B cell (primary cell): Measurements from ENCODE around the gene PARD3. TPM values are rescaled to one million over a fixed set of nuclear protein-coding genes. Genes with fewer than 3 reads are reported as not detected.

Experiments
- ATAC-seq: fragments of 200-7000 bp; cut with Tn5 transposase; one replicate; pipeline ENCODE4 v1.10.0; 2021; ENCODE audit warnings: low read depth, mild to moderate bottlenecking, moderate number of reproducible peaks, moderate library complexity
- CTCF ChIA-PET: fragments of 350-600 bp; sonication (Branson Sonifier 250); formaldehyde crosslinking; loops from one replicate; lab custom pipeline; 2021; ENCODE audit warnings: antibody characterized with exemption, inconsistent platforms; lab: Charles Lee
- POLR2A ChIA-PET: fragments of 350-600 bp; sonication (Branson Sonifier 250); formaldehyde crosslinking; loops from one replicate; lab custom pipeline; 2021; ENCODE audit warnings: antibody characterized with exemption; lab: Charles Lee
- DNase-seq: peaks from one replicate; pipeline ENCODE4 v3.0.0; 2013
- H2AFZ ChIP-seq: 2 replicates; pipeline ENCODE4 v1.6.1; 2012; ENCODE audit warnings: mild to moderate bottlenecking, low read depth, low read length; ENCODE audit not compliant: insufficient read depth, poor library complexity, severe bottlenecking
- H3K27ac ChIP-seq, 2 donors: 1 replicate in 1 of 2; 2 replicates in 1 of 2; pipeline ENCODE4 v1.5.1; 2012 to 2013; ENCODE audit warnings: low read length in 2 of 2, mild to moderate bottlenecking in 2 of 2, moderate library complexity in 1 of 2
- H3K27me3 ChIP-seq, 4 experiments: fragments of 200-600 bp in 1 of 4; sonication (generic) in 1 of 4; replicated peaks in 1 of 4; 1 replicate in 2 of 4; 2 replicates in 2 of 4; pipeline versions ENCODE4 v1.6.1 to v1.7.0; 2013 to 2016; ENCODE audit warnings: low read length in 3 of 4, mild to moderate bottlenecking in 2 of 4, mixed read lengths in 1 of 4, moderate library complexity in 1 of 4; ENCODE audit not compliant: insufficient read depth in 4 of 4, control insufficient read depth in 3 of 4; ENCODE audit errors: control extremely low read depth in 1 of 4
- H3K36me3 ChIP-seq, 2 experiments: replicated peaks in 1 of 2; 1 replicate in 1 of 2; 2 replicates in 1 of 2; pipeline versions ENCODE4 v1.6.1 to v1.7.1; 2013; ENCODE audit warnings: low read length in 1 of 2; ENCODE audit not compliant: insufficient read depth in 2 of 2, control insufficient read depth in 1 of 2; ENCODE audit errors: control extremely low read depth in 1 of 2, extremely low read depth in 1 of 2
- H3K4me1 ChIP-seq, 2 donors: fragments of 200-600 bp in 1 of 2; sonication (generic) in 1 of 2; 1 replicate in 1 of 2; 2 replicates in 1 of 2; pipeline versions ENCODE4 v1.5.1 to v1.6.1; 2013 to 2017; ENCODE audit warnings: low read length in 2 of 2; ENCODE audit not compliant: control insufficient read depth in 2 of 2, insufficient read depth in 2 of 2
- H3K4me2 ChIP-seq: replicated peaks from 2 replicates; pipeline ENCODE3; 2012; ENCODE audit warnings: mild to moderate bottlenecking, low read depth, low read length; ENCODE audit not compliant: poor library complexity, severe bottlenecking
- H3K4me3 ChIP-seq, 5 experiments: fragments of 200-600 bp in 1 of 5; sonication (generic) in 1 of 5; 1 replicate in 3 of 5; 2 replicates in 2 of 5; pipeline versions ENCODE4 v1.5.1 to v1.7.0; 2011 to 2016; ENCODE audit warnings: low read length in 4 of 5, mild to moderate bottlenecking in 4 of 5, low read depth in 2 of 5, control low read depth in 1 of 5, moderate library complexity in 1 of 5; ENCODE audit not compliant: insufficient read depth in 1 of 5; ENCODE audit errors: control extremely low read depth in 1 of 5, extremely low read depth in 1 of 5
- H3K79me2 ChIP-seq: fragments of 200-600 bp; sonication (generic); one replicate; pipeline ENCODE4 v1.6.0; 2016; ENCODE audit warnings: low read length; ENCODE audit not compliant: control insufficient read depth, insufficient read depth
- H3K9ac ChIP-seq: fragments of 200-600 bp; sonication (generic); 2 replicates; pipeline ENCODE4 v1.6.1; 2017; ENCODE audit warnings: mild to moderate bottlenecking, low read length, moderate library complexity
- H3K9me3 ChIP-seq, 3 donors: one replicate each; pipeline versions ENCODE4 v1.6.1 to v1.7.1; 2013; ENCODE audit warnings: low read length in 2 of 3; ENCODE audit not compliant: control insufficient read depth in 2 of 3, insufficient read depth in 1 of 3; ENCODE audit errors: control extremely low read depth in 1 of 3
- H4K20me1 ChIP-seq: 2 replicates; pipeline ENCODE4 v1.6.0; 2012; ENCODE audit warnings: mild to moderate bottlenecking, low read length; ENCODE audit not compliant: insufficient read depth, control insufficient read depth, poor library complexity, severe bottlenecking
- H3K27ac Mint-ChIP-seq: one replicate; pipeline ENCODE4 v1.8.0; 2021; ENCODE audit warnings: mixed read lengths
- H3K27me3 Mint-ChIP-seq: one replicate; pipeline ENCODE4 v1.8.0; 2021; ENCODE audit warnings: mixed read lengths
- H3K4me1 Mint-ChIP-seq: one replicate; pipeline ENCODE4 v1.8.0; 2021; ENCODE audit warnings: mixed read lengths
- H3K4me3 Mint-ChIP-seq: one replicate; pipeline ENCODE4 v1.8.0; 2021; ENCODE audit warnings: mixed read lengths
- H3K9me3 Mint-ChIP-seq: one replicate; pipeline ENCODE4 v1.8.0; 2022; ENCODE audit warnings: mixed read lengths; ENCODE audit not compliant: insufficient read depth
- CTCF ChIP-seq: fragments of 200-600 bp; IDR thresholded peaks from one replicate; pipeline ENCODE4 v1.8.0; 2022; ENCODE audit warnings: antibody characterized with exemption, mild to moderate bottlenecking
- EZH2 ChIP-seq: IDR thresholded peaks from 2 replicates; pipeline ENCODE4 v1.6.1; 2012; ENCODE audit warnings: borderline replicate concordance, low read depth, mild to moderate bottlenecking, moderate library complexity, low read length; ENCODE audit not compliant: insufficient read depth, poor library complexity, severe bottlenecking
- WGBS: methylation state at CpG from one replicate; pipeline ENCODE4 v1.1.5; 2013; ENCODE audit warnings: missing lambda C conversion rate; ENCODE audit not compliant: insufficient coverage; 5-methylcytosine and 5-hydroxymethylcytosine counted together
- intact Hi-C: fragments of 100-400 bp; cut with micrococcal nuclease; formaldehyde crosslinking; loops from one replicate; pipeline ENCODE4 v1.10.0; 2022
- polyA plus RNA-seq: library from polyadenylated mRNA; depleted of rRNA; stranded (reverse); fragments of >200 nt; gene quantifications from 2 replicates; pipeline ENCODE4 v1.2.3, GENCODE V29; 2012
- total RNA-seq, 2 donors: library from RNA; stranded (reverse); fragments of 120-200 nt in 1 of 2; gene quantifications; 1 replicate in 1 of 2; 2 replicates in 1 of 2; pipeline versions ENCODE4 v1.2.3 to v1.2.4, GENCODE V29; 2013 to 2022

PARD3 gene
- total and polyA plus RNA-seq, 2 donors (not counting 1 experiment from before 2014, with no cell fraction given): not detected

GRCh38 chr10:34139559-34139958, 675.5 kb downstream of the PARD3 start:
- intact Hi-C loops: no loop called here
- no peaks in the 10 kb centered on the region for H3K9me3 ChIP-seq
- H3K27ac ChIP-seq: no peak overlapping the region
- WGBS: 87% methylated on average over 3 of the region's 3 CpGs
- no peaks in the 10 kb centered on the region for H3K36me3 ChIP-seq
- POLR2A ChIA-PET: no interaction called here
- H3K27me3 ChIP-seq: peaks cover 0 to 3% (median 0%) of the 10 kb centered on the region in 4 experiments
- CTCF ChIA-PET: no interaction called here
- no peaks in the 10 kb centered on the region for H4K20me1 ChIP-seq
- no peak for TF ChIP-seq CTCF
- no peak for TF ChIP-seq EZH2
- no peak overlapping the region for H2AFZ ChIP-seq
- DNase-seq (no peak), ATAC-seq (no peak)
- H3K4me3 Mint-ChIP-seq: no peak overlapping the region
- H3K4me1 ChIP-seq: no peaks in the 10 kb centered on the region
- H3K4me2 ChIP-seq: no peak overlapping the region
- no peak overlapping the region for H3K4me3 ChIP-seq
- H3K9me3 Mint-ChIP-seq: no peaks in the 10 kb centered on the region
- H3K79me2 ChIP-seq: no peaks in the 10 kb centered on the region
- H3K9ac ChIP-seq: no peak overlapping the region
- no peaks in the 10 kb centered on the region for H3K4me1 Mint-ChIP-seq
- no peak overlapping the region for H3K27ac Mint-ChIP-seq
- no peaks in the 10 kb centered on the region for H3K27me3 Mint-ChIP-seq

- no peaks in the 10 kb centered on the region for H4K20me1 ChIP-seq
- H2AFZ ChIP-seq: no peak overlapping the region
- H3K27me3 Mint-ChIP-seq: no peaks in the 10 kb centered on the region
- peaks cover 0 to 3% (median 0%) of the 10 kb centered on the region in 3 donors for H3K9me3 ChIP-seq
- no peak overlapping the region for H3K4me2 ChIP-seq
- H3K9me3 Mint-ChIP-seq: no peaks in the 10 kb centered on the region
- ChIA-PET CTCF (no interaction called here), POLR2A (no interaction called here)
- no peak overlapping the region for H3K27ac Mint-ChIP-seq
- WGBS: no CpG with 5 or more reads among the region's 2 CpGs
- H3K4me1 ChIP-seq: no peaks in the 10 kb centered on the region
- H3K27ac ChIP-seq: no peak overlapping the region
- peaks cover 0 to 3% (median 0%) of the 10 kb centered on the region in 4 experiments for H3K27me3 ChIP-seq
- no peak for ATAC-seq
- TF ChIP-seq CTCF (no peak), EZH2 (no peak)
- no peaks in the 10 kb centered on the region for H3K36me3 ChIP-seq
- no peaks in the 10 kb centered on the region for H3K79me2 ChIP-seq
- intact Hi-C loops: no loop called here
- no peak overlapping the region for H3K9ac ChIP-seq
- no peak overlapping the region for H3K4me3 ChIP-seq
- no peaks in the 10 kb centered on the region for H3K4me1 Mint-ChIP-seq
- no peak for DNase-seq
- no peak overlapping the region for H3K4me3 Mint-ChIP-seq
Measured at GRCh38 chr10:34137955-34138354, 677.1 kb downstream of the PARD3 start.
